HG03175 (cell line): ENCODE results near the gene HES5.

ENCODE experiments used
- ATAC-seq: cut with Tn5 transposase; IDR thresholded peaks from one replicate; pipeline ENCODE4 v1.9.1; 2021; ENCODE audit warnings: mild to moderate bottlenecking, moderate library complexity; ENCODE audit not compliant: unreplicated experiment

HES5 gene

GRCh38 chr1:2532485-2533160 lies 2.6 kb upstream of the HES5 start:
- no peak for ATAC-seq

GRCh38 chr1:2530513-2531361 lies 674 bp upstream of the HES5 start:
- no peak for ATAC-seq

GRCh38 chr1:2528966-2529783 lies 888 bp downstream of the HES5 start:
- ATAC-seq: no peak

GRCh38 chr1:2528611-2528965 lies 1.5 kb downstream of the HES5 start:
- no peak for ATAC-seq

GRCh38 chr1:2528016-2528415 lies 2.0 kb downstream of the HES5 start:
- ATAC-seq: no peak

- ATAC-seq: no peak
Observed at GRCh38 chr1:2527556-2527860, 2.6 kb downstream of the HES5 start.

- ATAC-seq: peak; percentile 30
Observed at GRCh38 chr1:2526824-2527555, 3.1 kb downstream of the HES5 start.

- peak; percentile 89 for ATAC-seq
Observed at GRCh38 chr1:2525920-2526823, 3.9 kb downstream of the HES5 start, which contains the start of gene PANK4. TSS of gene PANK4 (minus strand) at chr1:2526596. CDS start at chr1:2526587, 9 bp downstream.

GRCh38 chr1:2525572-2525919 lies 4.5 kb downstream of the HES5 start:
- no peak for ATAC-seq

- ATAC-seq: no peak
Observed at GRCh38 chr1:2523891-2524609, 6.0 kb downstream of the HES5 start.

GRCh38 chr1:2523191-2523890 lies 6.7 kb downstream of the HES5 start:
- no peak for ATAC-seq

- ATAC-seq: no peak
Observed at GRCh38 chr1:2522230-2522629, 7.8 kb downstream of the HES5 start.

GRCh38 chr1:2520806-2521205 lies 9.3 kb downstream of the HES5 start:
- no peak for ATAC-seq

- no peak for ATAC-seq
Observed at GRCh38 chr1:2520206-2520605, 9.9 kb downstream of the HES5 start.

- no peak for ATAC-seq
Observed at GRCh38 chr1:2519729-2520128, 10.3 kb downstream of the HES5 start.

- ATAC-seq: no peak
Observed at GRCh38 chr1:2519029-2519685, 10.9 kb downstream of the HES5 start.

GRCh38 chr1:2518528-2518927 lies 11.5 kb downstream of the HES5 start:
- no peak for ATAC-seq

- no peak for ATAC-seq
Observed at GRCh38 chr1:2517966-2518365, 12.1 kb downstream of the HES5 start.
